ENCODE results near the gene COX8A. TPM values are rescaled to one million over a fixed set of nuclear protein-coding genes. Genes with fewer than 3 reads are reported as not detected.

COX8A gene
- total and polyA plus RNA-seq, 9 of the 15 experiments (the other 6 are each of a cell fraction or from before 2014, with no cell fraction given), result 274 to 1,206 (median 526) TPM

- Histone ChIP-seq H2AFZ (ENCODE audit: low read depth, low read length) (no peak overlapping the region), H3K4me2 (ENCODE audit: insufficient read depth, low read length) (no peak overlapping the region), H3K9ac (ENCODE audit: insufficient read depth in 1 of 2, low read depth in 2 of 2, low read length in 2 of 2) (peak overlapping the region in 1 of 2 experiments; percentile 14; a peak in 1 of 4 replicates), H3K9me1 (ENCODE audit: control insufficient read depth, insufficient read depth, low read length) (no peaks in the 10 kb centered on the region), H3K79me2 (ENCODE audit: control insufficient read depth, insufficient read depth, low read length) (no peaks in the 10 kb centered on the region), H3K36me3 (ENCODE audit: control insufficient read depth, insufficient read depth, low read length) (peaks cover 86% of the 10 kb centered on the region), H3K4me3 (no peak overlapping the region), H3K27me3 (ENCODE audit: control insufficient read depth in 2 of 2, insufficient read depth in 2 of 2, low read length in 2 of 2) (no peaks in the 10 kb centered on the region), H3K9me3 (replicated peaks; ENCODE audit: control insufficient read depth, insufficient read depth, low read depth, low read length) (no peaks in the 10 kb centered on the region), H4K20me1 (replicated peaks; ENCODE audit: control insufficient read depth, insufficient read depth, low read length) (no peaks in the 10 kb centered on the region; the same call in 1 of the 2 replicates), H3K4me1 (replicated peaks in 1 of 2; ENCODE audit: control insufficient read depth in 2 of 2, insufficient read depth in 2 of 2, low read length in 2 of 2) (no peaks in the 10 kb centered on the region), H3K27ac (ENCODE audit: extremely low read depth, low read depth, low read length) (no peak overlapping the region; the same call in 2 of the 3 replicates)
- in situ Hi-C loops (cut with MboI), result no loop called here
- FAIRE-seq, result no peak
- DNase-seq (ENCODE audit: extremely low read depth in 1 of 4, low spot score in 3 of 4), result no peak
- ATAC-seq, result no peak; the same call in 2 of the 3 replicates
- CTCF ChIA-PET (ENCODE audit: low intra/inter-chr PET ratio), result no interaction called here
- intact Hi-C loops (cut with micrococcal nuclease), result no loop called here
- no TSS peak for BruUV-seq (replicated peaks)
- WGBS (ENCODE audit: insufficient coverage, low coverage, missing lambda C conversion rate), result 80% methylated on average over 20 of the region's 20 CpGs
- POLR2A ChIA-PET, result interaction anchor here (0.5 to 1.9 kb wide), 5 partner anchors 10 to 124 kb away, joined by 3 to 9 read pairs (median 4); partner anchors contain the start of gene COX8A
- TF ChIP-seq CBX2 (IDR thresholded peaks at IDR 0.05; ENCODE audit: insufficient read depth, low read length, poor library complexity, severe bottlenecking) (no peak), ZNF12 (CRISPR knock-in tag; IDR thresholded peaks at IDR 0.05) (no peak), KLF1 (tag; IDR thresholded peaks at IDR 0.05) (no peak), MYNN (IDR thresholded peaks at IDR 0.05) (no peak), MYNN (CRISPR knock-in tag; IDR thresholded peaks at IDR 0.05) (no peak), ETV5 (CRISPR knock-in tag; IDR thresholded peaks at IDR 0.05; ENCODE audit: low read depth) (no peak), ZNF318 (IDR thresholded peaks at IDR 0.05; ENCODE audit: borderline replicate concordance in 1 of 2, low read depth in 1 of 2) (no peak)
- TF ChIP-seq, protein P1, sequence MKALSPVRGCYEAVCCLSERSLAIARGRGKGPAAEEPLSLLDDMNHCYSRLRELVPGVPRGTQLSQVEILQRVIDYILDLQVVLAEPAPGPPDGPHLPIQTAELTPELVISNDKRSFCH (CRISPR knock-in tag; IDR thresholded peaks at IDR 0.05), result no peak
- TF ChIP-seq, protein P1 (tag; IDR thresholded peaks at IDR 0.05), result no peak
- TF ChIP-seq, protein P2, sequence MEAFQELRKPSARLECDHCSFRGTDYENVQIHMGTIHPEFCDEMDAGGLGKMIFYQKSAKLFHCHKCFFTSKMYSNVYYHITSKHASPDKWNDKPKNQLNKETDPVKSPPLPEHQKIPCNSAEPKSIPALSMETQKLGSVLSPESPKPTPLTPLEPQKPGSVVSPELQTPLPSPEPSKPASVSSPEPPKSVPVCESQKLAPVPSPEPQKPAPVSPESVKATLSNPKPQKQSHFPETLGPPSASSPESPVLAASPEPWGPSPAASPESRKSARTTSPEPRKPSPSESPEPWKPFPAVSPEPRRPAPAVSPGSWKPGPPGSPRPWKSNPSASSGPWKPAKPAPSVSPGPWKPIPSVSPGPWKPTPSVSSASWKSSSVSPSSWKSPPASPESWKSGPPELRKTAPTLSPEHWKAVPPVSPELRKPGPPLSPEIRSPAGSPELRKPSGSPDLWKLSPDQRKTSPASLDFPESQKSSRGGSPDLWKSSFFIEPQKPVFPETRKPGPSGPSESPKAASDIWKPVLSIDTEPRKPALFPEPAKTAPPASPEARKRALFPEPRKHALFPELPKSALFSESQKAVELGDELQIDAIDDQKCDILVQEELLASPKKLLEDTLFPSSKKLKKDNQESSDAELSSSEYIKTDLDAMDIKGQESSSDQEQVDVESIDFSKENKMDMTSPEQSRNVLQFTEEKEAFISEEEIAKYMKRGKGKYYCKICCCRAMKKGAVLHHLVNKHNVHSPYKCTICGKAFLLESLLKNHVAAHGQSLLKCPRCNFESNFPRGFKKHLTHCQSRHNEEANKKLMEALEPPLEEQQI (IDR thresholded peaks at IDR 0.05), result no peak
These were observed 22.5 kb upstream of the COX8A start for GRCh38 chr11:63951779-63952536.

All from K562 (cell line).